ENCODE data around the gene MCMBP.
"Not testable (repeated sequence)": the region's sequence is repeated elsewhere in the genome, so short reads cannot be mapped to it uniquely, and the experiment has no call there.

MCMBP gene

GRCh38 chr10:119805702-119806230, 66.9 kb downstream of the MCMBP start:
- peak; percentile 35 for DNase-seq (ENCODE audit: low read depth, low spot score)
- no peak overlapping the region for H3K4me3 ChIP-seq (ENCODE audit: low read depth, low read length)
- in situ Hi-C loops (cut with HindIII; ENCODE audit: low sequenced_read_pairs), result no loop called here
- no peak for TF ChIP-seq CTCF (IDR thresholded peaks at IDR 0.05; ENCODE audit: low read depth, low read length)

DNA sequence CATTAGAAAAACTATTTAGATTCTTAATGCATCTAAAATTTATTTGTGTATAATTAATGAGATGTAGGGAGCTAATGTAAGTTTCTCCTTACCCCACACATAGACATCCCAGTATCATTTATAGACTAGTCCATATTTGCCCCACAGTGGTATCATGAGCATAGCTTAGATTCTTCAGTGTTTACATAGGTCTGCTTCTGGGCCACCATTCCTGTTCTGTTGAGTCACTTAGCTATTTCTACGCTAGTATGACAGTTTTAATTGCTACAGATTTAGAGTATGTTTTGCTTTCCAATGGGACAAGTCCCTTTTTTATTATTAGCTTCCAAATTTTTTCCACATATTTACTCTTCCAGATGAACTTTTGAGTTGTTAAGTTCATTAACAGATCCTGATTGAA, 69.4 kb downstream of the MCMBP start:
- TF ChIP-seq CTCF (IDR thresholded peaks at IDR 0.05; ENCODE audit: low read depth, low read length), result no peak
- H3K4me3 ChIP-seq (ENCODE audit: low read depth, low read length), result no peak overlapping the region
- in situ Hi-C loops (cut with HindIII; ENCODE audit: low sequenced_read_pairs), result no loop called here
- peak; percentile 61 for DNase-seq (ENCODE audit: low read depth, low spot score)

GRCh38 chr10:119801998-119802538, 70.6 kb downstream of the MCMBP start:
- no peak for TF ChIP-seq CTCF (IDR thresholded peaks at IDR 0.05; ENCODE audit: low read depth, low read length)
- in situ Hi-C loops (cut with HindIII; ENCODE audit: low sequenced_read_pairs), result no loop called here
- H3K4me3 ChIP-seq (ENCODE audit: low read depth, low read length), result no peak overlapping the region
- no peak for DNase-seq (ENCODE audit: low read depth, low spot score)

DNA sequence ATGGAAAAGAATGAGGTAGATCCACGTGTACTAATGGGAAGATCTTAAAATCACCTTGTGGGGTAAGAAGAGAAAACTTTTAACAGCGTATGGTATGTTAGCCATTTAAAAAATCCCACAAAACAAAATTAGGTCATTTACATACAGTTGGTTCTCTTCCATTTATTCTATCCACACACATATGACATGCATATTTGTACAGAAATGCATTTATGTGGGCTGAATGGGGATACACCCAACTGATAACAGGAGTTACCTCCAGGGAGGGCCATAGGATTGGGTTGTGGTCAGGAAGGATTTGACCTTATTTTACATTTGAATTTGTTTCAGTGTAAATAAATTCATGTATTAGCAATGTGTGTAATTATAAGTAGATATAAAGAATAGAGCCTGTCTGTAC, 71.5 kb downstream of the MCMBP start:
- DNase-seq (ENCODE audit: low read depth, low spot score), result no peak
- in situ Hi-C loops (cut with HindIII; ENCODE audit: low sequenced_read_pairs), result no loop called here
- H3K4me3 ChIP-seq (ENCODE audit: low read depth, low read length), result no peak overlapping the region
- no peak for TF ChIP-seq CTCF (IDR thresholded peaks at IDR 0.05; ENCODE audit: low read depth, low read length)

DNA sequence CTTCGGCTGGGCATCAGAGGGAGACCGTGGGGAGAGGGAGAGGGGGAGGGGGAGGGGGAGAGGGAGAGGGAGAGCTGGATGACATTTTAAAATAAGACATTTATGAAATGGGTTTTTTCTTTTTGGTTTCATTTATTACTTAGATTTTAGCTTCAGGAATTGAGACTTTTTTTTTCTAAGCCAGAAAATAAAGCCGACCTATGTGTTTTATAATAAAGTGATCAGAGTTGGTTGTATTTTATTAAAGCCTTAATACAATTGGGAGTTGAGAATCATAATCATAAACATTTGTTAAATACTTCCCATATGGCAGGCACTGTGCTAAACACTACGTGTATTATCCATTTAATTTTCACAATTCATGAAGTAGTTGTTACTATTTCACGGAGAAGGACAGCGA, 76.6 kb downstream of the MCMBP start:
- no peak for TF ChIP-seq CTCF (IDR thresholded peaks at IDR 0.05; ENCODE audit: low read depth, low read length)
- no peak overlapping the region for H3K4me3 ChIP-seq (ENCODE audit: low read depth, low read length)
- no peak for DNase-seq (ENCODE audit: low read depth, low spot score)
- in situ Hi-C loops (cut with HindIII; ENCODE audit: low sequenced_read_pairs), result no loop called here

DNA sequence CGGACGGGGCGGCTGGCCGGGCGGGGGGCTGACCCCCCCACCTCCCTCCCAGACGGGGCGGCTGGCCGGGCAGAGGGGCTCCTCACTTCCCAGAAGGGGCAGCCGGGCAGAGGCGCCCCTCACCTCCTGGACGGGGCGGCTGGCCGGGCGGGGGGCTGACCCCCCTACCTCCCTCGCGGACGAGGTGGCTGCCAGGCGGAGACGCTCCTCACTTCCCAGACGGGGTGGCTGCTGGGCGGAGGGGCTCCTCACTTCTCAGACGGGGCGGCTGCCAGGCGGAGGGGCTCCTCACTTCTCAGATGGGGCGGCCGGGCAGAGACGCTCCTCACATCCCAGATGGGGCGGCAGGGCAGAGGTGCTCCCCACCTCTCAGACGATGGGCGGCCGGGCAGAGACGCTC, 77.5 kb downstream of the MCMBP start:
- DNase-seq (ENCODE audit: low read depth, low spot score); H3K4me3 ChIP-seq (ENCODE audit: low read depth, low read length); in situ Hi-C loops (cut with HindIII; ENCODE audit: low sequenced_read_pairs): not testable (repeated sequence)

DNA sequence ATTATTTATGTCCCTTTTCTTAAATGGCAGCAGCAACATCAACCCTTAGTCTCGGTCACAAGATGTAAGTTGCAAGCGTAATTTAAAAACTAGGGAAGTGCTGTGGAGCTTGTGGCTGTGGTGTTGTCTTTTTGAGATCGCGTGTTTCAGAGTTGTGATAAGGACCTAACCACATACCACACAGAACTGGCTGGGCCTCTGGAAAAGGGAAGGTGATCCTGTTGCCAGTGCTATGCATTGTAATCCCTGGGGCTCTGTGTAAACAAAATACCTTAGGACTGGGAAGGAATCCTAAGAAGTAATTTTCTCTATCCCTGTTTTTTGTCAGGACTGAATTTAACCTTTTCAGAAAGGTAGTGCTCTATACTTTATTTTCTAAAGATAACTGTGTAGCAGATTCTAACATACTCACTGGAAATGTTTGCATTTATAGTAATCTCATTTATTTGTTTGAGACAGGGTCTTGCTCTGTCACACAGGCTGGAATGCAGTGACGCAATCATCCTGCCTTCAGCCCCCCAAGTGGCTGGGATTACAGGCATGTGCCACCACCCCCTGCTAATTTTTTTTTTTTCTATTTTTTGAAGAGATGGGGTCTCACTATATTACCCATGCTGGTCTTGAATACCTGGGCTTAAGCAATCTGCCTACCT, 86.4 kb downstream of the MCMBP start:
- no peak overlapping the region for H3K4me3 ChIP-seq (ENCODE audit: low read depth, low read length)
- in situ Hi-C loops (cut with HindIII; ENCODE audit: low sequenced_read_pairs), result no loop called here
- TF ChIP-seq CTCF (IDR thresholded peaks at IDR 0.05; ENCODE audit: low read depth, low read length), result no peak
- DNase-seq (ENCODE audit: low read depth, low spot score), result peak; percentile 69
